ENCODE results near the gene ZNF112. TPM values are rescaled to one million over a fixed set of nuclear protein-coding genes. Genes with fewer than 3 reads are reported as not detected.

The ZNF112 gene
- total RNA-seq, 2 donors from 2014 or later = 3.6 to 8.6 TPM

DNA sequence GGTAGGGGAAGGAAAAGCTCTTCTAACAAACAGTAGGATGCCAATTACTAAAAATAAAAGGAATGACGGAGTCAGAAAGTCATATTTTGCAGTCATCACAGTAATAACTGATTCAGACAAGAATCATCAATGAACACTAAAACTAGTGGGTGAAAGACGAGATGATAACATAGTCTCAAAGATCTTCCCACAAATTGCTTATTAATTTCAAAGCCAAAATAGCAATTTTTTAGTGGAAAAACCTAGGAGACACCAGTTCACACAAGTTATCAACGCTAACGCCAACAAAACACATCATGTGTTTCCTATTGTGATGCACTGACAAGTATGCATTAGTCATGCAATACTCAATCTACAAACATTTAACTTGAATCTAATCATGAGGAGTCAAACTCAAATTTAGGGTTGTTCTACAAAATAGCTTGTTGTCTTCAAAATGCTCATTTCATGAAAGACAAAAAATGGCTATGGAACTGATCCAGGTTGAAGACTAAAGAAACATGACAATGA, 78.2 kb downstream of the ZNF112 start:
- intact Hi-C loops (cut with DNase I) = no loop called here

DNA sequence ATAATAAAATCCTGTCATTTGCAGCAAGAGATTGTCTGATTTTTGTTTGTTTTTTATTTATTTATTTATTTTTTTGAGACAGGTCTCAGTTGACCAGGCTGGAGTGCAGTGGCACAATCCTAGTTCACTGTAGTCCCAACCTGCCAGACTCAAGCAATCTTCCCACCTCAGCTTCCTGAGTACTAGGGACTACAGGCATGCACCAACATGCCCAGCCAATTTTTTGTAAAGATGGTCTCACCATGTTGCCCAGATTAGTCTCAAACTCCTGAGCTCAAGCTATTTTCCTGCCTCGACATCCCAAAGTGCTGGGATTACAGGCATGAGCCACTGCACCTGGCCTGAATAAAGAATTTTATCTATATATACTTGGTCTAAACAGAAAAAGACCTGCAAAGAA, 79.1 kb downstream of the ZNF112 start:
- no peak for TF ChIP-seq POLR2A (IDR thresholded peaks at IDR 0.05)
- TF ChIP-seq, protein P1, sequence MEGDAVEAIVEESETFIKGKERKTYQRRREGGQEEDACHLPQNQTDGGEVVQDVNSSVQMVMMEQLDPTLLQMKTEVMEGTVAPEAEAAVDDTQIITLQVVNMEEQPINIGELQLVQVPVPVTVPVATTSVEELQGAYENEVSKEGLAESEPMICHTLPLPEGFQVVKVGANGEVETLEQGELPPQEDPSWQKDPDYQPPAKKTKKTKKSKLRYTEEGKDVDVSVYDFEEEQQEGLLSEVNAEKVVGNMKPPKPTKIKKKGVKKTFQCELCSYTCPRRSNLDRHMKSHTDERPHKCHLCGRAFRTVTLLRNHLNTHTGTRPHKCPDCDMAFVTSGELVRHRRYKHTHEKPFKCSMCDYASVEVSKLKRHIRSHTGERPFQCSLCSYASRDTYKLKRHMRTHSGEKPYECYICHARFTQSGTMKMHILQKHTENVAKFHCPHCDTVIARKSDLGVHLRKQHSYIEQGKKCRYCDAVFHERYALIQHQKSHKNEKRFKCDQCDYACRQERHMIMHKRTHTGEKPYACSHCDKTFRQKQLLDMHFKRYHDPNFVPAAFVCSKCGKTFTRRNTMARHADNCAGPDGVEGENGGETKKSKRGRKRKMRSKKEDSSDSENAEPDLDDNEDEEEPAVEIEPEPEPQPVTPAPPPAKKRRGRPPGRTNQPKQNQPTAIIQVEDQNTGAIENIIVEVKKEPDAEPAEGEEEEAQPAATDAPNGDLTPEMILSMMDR (IDR thresholded peaks at IDR 0.05) = no peak
- Histone ChIP-seq H3K9me3 (peaks cover 0 to 32% (median 0%) of the 10 kb centered on the region in 3 donors), H3K4me3 (no peak overlapping the region), H3K36me3 (replicated peaks in 1 of 2; ENCODE audit: insufficient read depth in 1 of 2, low read depth in 2 of 2) (no peaks in the 10 kb centered on the region), H3K27me3 (no peaks in the 10 kb centered on the region), H3K27ac (no peak overlapping the region), H3K4me1 (no peaks in the 10 kb centered on the region)
- WGBS, 2 donors = 88 to 100% methylated on average over 1 of the region's 1 CpG
- DNase-seq (no peak), ATAC-seq (no peak)
- intact Hi-C loops (cut with DNase I) = no loop called here

More for the DNA sequence above, 78.2 kb downstream of the ZNF112 start:
- no peaks in the 10 kb centered on the region for H3K27me3 ChIP-seq
- no peaks in the 10 kb centered on the region for H3K4me1 ChIP-seq
- 85 to 90% methylated on average over 4 of the region's 4 CpGs for WGBS, 2 donors
- DNase-seq (no peak), ATAC-seq (no peak)
- no peaks in the 10 kb centered on the region for H3K36me3 ChIP-seq (replicated peaks in 1 of 2; ENCODE audit: insufficient read depth in 1 of 2, low read depth in 2 of 2)
- H3K27ac ChIP-seq = no peak overlapping the region
- H3K4me3 ChIP-seq = no peak overlapping the region
- peaks cover 0 to 37% (median 0%) of the 10 kb centered on the region in 3 donors for H3K9me3 ChIP-seq
- no peak for TF ChIP-seq POLR2A (IDR thresholded peaks at IDR 0.05)
- TF ChIP-seq, protein P1 (IDR thresholded peaks at IDR 0.05) = no peak

Small RNAs within 50 kb of the gene (small RNA-seq; reads per million reads assigned to genes)
- not detected for gene NDUFA3P1

Other genes starting within 250 kb of the ZNF112 start
- 1 to 10 TPM; 2.0 to 2.9 TPM for gene ZNF225, start 243.3 kb downstream of the ZNF112 start, total RNA-seq
- gene ZNF234, start 215.1 kb downstream of the ZNF112 start, total RNA-seq = 1 to 10 TPM; 2.3 to 4.9 TPM
- gene ZNF226, start 191.6 kb downstream of the ZNF112 start, total RNA-seq = 10 to 100 TPM in 1 of 2 donors, 1 to 10 TPM in 1; 4.6 to 13.5 TPM
- gene ZNF227, start 144.1 kb downstream of the ZNF112 start, total RNA-seq = 1 to 10 TPM; 4.3 to 8.0 TPM
- under 1 TPM in 1 of 2 donors, not detected in 1; 0.78 TPM for gene ZNF233, start 96.8 kb downstream of the ZNF112 start, total RNA-seq
- gene ZNF235, start 51.7 kb downstream of the ZNF112 start, total RNA-seq = 1 to 10 TPM; 2.6 to 4.4 TPM
- 1 to 10 TPM in 1 of 2 donors, under 1 TPM in 1; 0.99 to 2.3 TPM for gene ZNF285, start 44.9 kb upstream of the ZNF112 start, total RNA-seq
- 1 to 10 TPM in 1 of 2 donors, under 1 TPM in 1; 0.99 to 2.6 TPM for gene ZNF229, start 91.8 kb upstream of the ZNF112 start, total RNA-seq
- 10 to 100 TPM in 1 of 2 donors, 1 to 10 TPM in 1; 2.6 to 12.2 TPM for gene ZNF180, start 143.8 kb upstream of the ZNF112 start, total RNA-seq
- gene CEACAM20, start 173.0 kb upstream of the ZNF112 start, total RNA-seq = not detected